ENCODE measurements around the gene BMS1.

The BMS1 gene

DNA sequence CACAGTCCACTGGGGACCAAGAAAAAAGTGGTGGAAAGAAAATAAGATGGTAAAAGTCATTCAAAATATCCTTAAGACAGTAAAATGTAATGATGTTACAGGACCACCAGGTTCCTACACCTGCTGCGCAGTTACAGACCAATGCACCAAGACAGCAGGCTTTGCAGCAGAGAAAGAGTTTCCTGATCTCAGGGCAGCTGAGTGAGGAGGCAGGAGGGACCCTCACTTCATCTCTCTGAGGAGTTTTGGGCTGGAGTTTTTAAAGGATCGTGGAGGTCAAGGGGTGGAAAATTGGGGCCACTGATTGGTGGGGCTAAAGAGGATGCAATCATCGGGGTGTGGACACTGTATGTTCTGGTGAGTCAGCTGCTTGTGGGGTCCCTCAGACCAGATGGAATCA is 100.0 kb downstream of the BMS1 start:
- H3K4me1 Mint-ChIP-seq = no peaks in the 10 kb centered on the region
- no peak overlapping the region for H3K4me3 Mint-ChIP-seq
- no peaks in the 10 kb centered on the region for H3K36me3 Mint-ChIP-seq (ENCODE audit: low read depth)
- H3K27ac Mint-ChIP-seq = no peak overlapping the region
- H3K9me3 Mint-ChIP-seq = peaks cover 11% of the 10 kb centered on the region
- H3K27me3 Mint-ChIP-seq (ENCODE audit: low read depth) = peaks cover 26% of the 10 kb centered on the region
- TF ChIP-seq, protein P1, sequence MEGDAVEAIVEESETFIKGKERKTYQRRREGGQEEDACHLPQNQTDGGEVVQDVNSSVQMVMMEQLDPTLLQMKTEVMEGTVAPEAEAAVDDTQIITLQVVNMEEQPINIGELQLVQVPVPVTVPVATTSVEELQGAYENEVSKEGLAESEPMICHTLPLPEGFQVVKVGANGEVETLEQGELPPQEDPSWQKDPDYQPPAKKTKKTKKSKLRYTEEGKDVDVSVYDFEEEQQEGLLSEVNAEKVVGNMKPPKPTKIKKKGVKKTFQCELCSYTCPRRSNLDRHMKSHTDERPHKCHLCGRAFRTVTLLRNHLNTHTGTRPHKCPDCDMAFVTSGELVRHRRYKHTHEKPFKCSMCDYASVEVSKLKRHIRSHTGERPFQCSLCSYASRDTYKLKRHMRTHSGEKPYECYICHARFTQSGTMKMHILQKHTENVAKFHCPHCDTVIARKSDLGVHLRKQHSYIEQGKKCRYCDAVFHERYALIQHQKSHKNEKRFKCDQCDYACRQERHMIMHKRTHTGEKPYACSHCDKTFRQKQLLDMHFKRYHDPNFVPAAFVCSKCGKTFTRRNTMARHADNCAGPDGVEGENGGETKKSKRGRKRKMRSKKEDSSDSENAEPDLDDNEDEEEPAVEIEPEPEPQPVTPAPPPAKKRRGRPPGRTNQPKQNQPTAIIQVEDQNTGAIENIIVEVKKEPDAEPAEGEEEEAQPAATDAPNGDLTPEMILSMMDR (IDR thresholded peaks at IDR 0.05; ENCODE audit: unreplicated experiment in 3 of 3) = no peak

Data from nephron (organoid).